Measurements from ENCODE around the gene RIC3.

RIC3 gene

DNA sequence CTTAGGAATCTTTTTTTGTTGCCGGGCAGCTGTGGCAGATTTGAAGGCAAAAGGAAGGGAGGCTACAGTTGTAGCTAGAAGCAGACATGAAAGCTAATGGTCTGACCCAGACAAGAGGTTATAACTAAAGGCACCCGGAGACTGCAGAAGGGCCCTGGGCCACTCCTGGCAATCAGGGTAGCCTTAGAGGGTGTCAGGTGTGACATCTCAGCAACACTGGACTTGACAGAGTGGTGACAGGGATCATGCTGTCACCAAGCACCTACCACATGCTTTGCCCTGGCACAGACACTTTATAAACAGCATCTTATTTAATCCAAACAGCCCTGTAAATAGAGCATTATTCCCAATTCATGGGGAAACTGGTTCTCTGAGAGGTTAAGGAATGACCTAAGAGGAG lies 62.1 kb downstream of the RIC3 start:
- TF ChIP-seq TCF4 (CRISPR knock-in tag; IDR thresholded peaks at IDR 0.05; ENCODE audit: borderline replicate concordance) (no peak), ZFP3 (CRISPR knock-in tag; IDR thresholded peaks at IDR 0.05) (no peak), ZC3H10 (CRISPR knock-in tag; IDR thresholded peaks at IDR 0.05) (no peak), CREB5 (CRISPR knock-in tag; IDR thresholded peaks at IDR 0.05; ENCODE audit: low read depth) (no peak), ZNF70 (CRISPR knock-in tag; IDR thresholded peaks at IDR 0.05) (no peak), ZNF565 (CRISPR knock-in tag; conservative IDR thresholded peaks at IDR 0.05; ENCODE audit: low read depth) (no peak), PPARA (CRISPR knock-in tag; IDR thresholded peaks at IDR 0.05; ENCODE audit: borderline replicate concordance) (no peak), ARNTL (CRISPR knock-in tag; IDR thresholded peaks at IDR 0.05; ENCODE audit: borderline replicate concordance, low read depth) (no peak), PATZ1 (CRISPR knock-in tag; IDR thresholded peaks at IDR 0.05; ENCODE audit: borderline replicate concordance) (no peak)
- TF ChIP-seq, protein P1, sequence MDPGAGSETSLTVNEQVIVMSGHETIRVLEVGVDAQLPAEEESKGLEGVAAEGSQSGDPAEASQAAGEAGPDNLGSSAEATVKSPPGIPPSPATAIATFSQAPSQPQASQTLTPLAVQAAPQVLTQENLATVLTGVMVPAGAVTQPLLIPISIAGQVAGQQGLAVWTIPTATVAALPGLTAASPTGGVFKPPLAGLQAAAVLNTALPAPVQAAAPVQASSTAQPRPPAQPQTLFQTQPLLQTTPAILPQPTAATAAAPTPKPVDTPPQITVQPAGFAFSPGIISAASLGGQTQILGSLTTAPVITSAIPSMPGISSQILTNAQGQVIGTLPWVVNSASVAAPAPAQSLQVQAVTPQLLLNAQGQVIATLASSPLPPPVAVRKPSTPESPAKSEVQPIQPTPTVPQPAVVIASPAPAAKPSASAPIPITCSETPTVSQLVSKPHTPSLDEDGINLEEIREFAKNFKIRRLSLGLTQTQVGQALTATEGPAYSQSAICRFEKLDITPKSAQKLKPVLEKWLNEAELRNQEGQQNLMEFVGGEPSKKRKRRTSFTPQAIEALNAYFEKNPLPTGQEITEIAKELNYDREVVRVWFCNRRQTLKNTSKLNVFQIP (CRISPR knock-in tag; IDR thresholded peaks at IDR 0.05; ENCODE audit: borderline replicate concordance, low read depth): no peak
- no peak for ATAC-seq

GRCh38 chr11:8105666-8106065 lies 63.2 kb downstream of the RIC3 start:
- no peak for TF ChIP-seq RARB (CRISPR knock-in tag; IDR thresholded peaks at IDR 0.05)
- TF ChIP-seq TSHZ2 (CRISPR knock-in tag; IDR thresholded peaks at IDR 0.05): no peak
- TF ChIP-seq CSDC2 (CRISPR knock-in tag; IDR thresholded peaks at IDR 0.05): no peak
- no peak for TF ChIP-seq ZNF70 (CRISPR knock-in tag; IDR thresholded peaks at IDR 0.05)
- TF ChIP-seq BACH2 (CRISPR knock-in tag; IDR thresholded peaks at IDR 0.05; ENCODE audit: borderline replicate concordance): no peak
- TF ChIP-seq TOX (CRISPR knock-in tag; IDR thresholded peaks at IDR 0.05; ENCODE audit: borderline replicate concordance): no peak
- TF ChIP-seq ZC3H10 (CRISPR knock-in tag; IDR thresholded peaks at IDR 0.05): no peak
- TF ChIP-seq GLIS3 (CRISPR knock-in tag; IDR thresholded peaks at IDR 0.05): no peak
- TF ChIP-seq ZNF565 (CRISPR knock-in tag; conservative IDR thresholded peaks at IDR 0.05; ENCODE audit: low read depth): no peak
- no peak for TF ChIP-seq ZFP30 (CRISPR knock-in tag; IDR thresholded peaks at IDR 0.05)
- TF ChIP-seq TCF4 (CRISPR knock-in tag; IDR thresholded peaks at IDR 0.05; ENCODE audit: borderline replicate concordance): no peak
- no peak for TF ChIP-seq ZNF8 (CRISPR knock-in tag; IDR thresholded peaks at IDR 0.05)
- no peak for TF ChIP-seq ZFP3 (CRISPR knock-in tag; IDR thresholded peaks at IDR 0.05)
- TF ChIP-seq OSR1 (CRISPR knock-in tag; IDR thresholded peaks at IDR 0.05): no peak
- no peak for TF ChIP-seq SNAI2 (CRISPR knock-in tag; IDR thresholded peaks at IDR 0.05)
- ATAC-seq: no peak

DNA sequence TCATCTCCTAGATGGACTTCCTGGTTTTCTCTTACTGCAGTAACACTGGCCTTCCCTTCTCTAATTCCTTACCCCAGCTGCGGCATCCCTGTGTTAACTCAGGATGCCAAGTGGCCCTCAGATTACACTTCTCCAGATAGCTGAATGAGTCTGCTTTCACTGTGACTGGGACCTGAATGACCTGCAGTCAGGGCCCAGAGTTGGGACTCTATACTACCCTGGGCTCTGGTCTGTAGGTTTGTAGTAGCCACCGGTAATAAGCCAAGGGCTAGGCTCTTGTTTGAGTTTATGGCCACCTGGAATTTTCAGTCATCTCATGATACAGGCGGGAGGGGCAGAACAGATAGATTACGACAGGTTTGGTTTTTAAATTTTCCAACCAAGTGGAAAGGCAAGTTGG lies 63.7 kb downstream of the RIC3 start:
- ATAC-seq: no peak
- TF ChIP-seq ZC3H10 (CRISPR knock-in tag; IDR thresholded peaks at IDR 0.05): no peak
- TF ChIP-seq, protein P2, sequence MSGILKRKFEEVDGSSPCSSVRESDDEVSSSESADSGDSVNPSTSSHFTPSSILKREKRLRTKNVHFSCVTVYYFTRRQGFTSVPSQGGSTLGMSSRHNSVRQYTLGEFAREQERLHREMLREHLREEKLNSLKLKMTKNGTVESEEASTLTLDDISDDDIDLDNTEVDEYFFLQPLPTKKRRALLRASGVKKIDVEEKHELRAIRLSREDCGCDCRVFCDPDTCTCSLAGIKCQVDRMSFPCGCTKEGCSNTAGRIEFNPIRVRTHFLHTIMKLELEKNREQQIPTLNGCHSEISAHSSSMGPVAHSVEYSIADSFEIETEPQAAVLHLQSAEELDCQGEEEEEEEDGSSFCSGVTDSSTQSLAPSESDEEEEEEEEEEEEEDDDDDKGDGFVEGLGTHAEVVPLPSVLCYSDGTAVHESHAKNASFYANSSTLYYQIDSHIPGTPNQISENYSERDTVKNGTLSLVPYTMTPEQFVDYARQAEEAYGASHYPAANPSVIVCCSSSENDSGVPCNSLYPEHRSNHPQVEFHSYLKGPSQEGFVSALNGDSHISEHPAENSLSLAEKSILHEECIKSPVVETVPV (CRISPR knock-in tag; IDR thresholded peaks at IDR 0.05): no peak
- no peak for TF ChIP-seq ESRRG (CRISPR knock-in tag; IDR thresholded peaks at IDR 0.05)
- TF ChIP-seq ZNF565 (CRISPR knock-in tag; conservative IDR thresholded peaks at IDR 0.05; ENCODE audit: low read depth): no peak
- TF ChIP-seq ZNF8 (CRISPR knock-in tag; IDR thresholded peaks at IDR 0.05): no peak
- TF ChIP-seq CSDC2 (CRISPR knock-in tag; IDR thresholded peaks at IDR 0.05): no peak
- TF ChIP-seq ZNF70 (CRISPR knock-in tag; IDR thresholded peaks at IDR 0.05): no peak
- TF ChIP-seq TCF4 (CRISPR knock-in tag; IDR thresholded peaks at IDR 0.05; ENCODE audit: borderline replicate concordance): no peak
- no peak for TF ChIP-seq OSR1 (CRISPR knock-in tag; IDR thresholded peaks at IDR 0.05)
- no peak for TF ChIP-seq CREB5 (CRISPR knock-in tag; IDR thresholded peaks at IDR 0.05; ENCODE audit: low read depth)
- TF ChIP-seq ISL1 (CRISPR knock-in tag; IDR thresholded peaks at IDR 0.05): no peak
- TF ChIP-seq ZFP30 (CRISPR knock-in tag; IDR thresholded peaks at IDR 0.05): no peak
